HG02642 (cell line): Measurements from ENCODE around the gene CARNS1.

Experiments
- ATAC-seq: cut with Tn5 transposase; IDR thresholded peaks from one replicate; pipeline ENCODE4 v1.9.1; 2021; ENCODE audit warnings: mild to moderate bottlenecking; ENCODE audit not compliant: unreplicated experiment, poor library complexity

Gene CARNS1

DNA sequence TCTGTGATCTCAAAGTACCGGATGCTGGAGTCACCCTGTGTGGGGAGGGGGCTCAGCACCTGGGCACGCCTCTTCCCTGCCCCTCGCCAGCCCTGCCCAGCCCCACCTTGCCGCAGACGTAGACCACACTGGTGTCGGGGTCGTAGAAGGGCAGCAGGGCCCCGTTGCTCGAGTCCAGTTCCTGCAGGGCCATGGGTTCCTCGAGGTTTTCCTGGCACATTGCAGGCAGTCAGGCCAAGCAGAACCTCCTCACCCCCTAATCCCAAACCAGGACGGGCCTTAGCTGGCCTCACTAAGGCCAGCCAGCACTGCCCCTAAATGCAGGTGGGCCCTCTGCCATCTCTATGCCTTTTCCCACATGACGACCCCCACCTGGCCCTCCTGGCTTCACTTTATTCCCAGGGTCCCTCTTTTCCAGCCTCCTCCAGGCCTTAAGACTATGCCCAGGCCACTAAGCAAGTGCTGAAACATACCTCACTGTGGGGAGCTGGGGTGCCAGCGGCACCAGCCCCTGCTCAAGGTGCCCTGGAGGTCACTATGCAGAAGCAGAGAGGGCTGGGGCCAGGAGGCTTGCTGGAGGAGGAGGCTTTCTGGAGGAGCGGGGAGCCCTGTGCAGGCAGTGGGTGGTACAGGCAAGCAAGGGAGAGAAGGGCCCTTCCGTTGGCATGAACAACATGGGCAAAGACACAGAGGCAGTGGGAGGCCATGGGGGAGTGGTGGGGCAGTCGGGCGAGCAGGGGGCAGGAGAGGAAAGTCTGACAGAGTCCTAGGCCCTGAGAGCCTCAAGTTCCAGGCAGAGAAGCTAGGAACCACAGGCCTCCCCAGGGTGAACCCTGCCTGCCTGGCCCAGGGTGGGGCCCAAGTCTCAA lies 25.0 kb downstream of the CARNS1 start:
- no peak for ATAC-seq

DNA sequence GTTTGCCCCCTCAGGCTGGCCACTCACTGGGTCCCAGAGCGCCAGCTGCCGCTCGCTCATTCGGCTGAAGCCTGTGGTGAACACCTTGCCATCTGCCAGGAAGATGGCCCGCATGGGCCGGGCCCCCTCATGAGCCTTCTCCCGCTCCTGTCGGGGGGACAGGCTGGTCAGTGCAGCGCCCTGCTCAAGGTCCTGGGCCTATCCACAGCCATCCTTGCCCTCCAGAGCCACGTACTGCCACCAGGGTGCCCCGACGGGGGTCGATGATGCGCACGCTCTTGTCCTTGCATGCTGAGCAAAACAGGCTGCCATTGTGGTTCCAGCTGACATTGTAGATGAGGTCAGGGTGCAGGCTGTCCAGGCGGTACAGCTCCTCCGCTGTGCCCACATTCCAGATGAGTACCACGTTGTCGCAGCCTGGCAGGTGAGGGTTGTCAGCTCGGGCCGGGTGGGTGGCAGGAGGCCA lies 25.7 kb downstream of the CARNS1 start:
- ATAC-seq = no peak

DNA sequence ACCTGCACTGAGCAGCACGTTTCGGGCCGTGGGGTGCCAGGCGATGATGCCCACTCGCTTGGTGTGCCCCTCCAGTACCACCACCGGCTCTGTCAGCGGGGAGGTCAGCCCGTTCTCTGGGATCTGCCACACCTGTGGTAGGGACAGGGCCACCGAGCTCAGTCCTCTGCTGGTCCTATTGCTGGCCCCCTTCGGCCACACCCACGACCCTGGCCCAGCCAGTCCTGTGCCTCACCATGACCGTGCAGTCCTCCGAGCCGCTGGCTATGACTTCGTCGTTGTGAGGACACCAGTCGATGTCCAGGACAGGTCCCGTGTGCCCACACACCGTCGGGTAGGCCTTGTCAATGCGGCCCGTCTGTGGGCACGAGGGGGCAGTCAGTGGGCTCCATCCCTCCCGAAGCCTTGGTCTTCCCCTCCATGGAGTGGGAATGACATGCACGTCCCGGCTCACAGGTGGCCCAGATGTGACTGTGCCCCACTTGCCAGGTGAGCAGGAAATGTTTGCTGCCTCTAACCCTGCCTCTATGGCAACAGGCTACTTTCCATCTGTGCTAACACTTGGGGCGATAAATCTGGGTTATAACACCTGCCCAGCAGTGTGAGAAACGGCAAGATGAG lies 26.4 kb downstream of the CARNS1 start:
- ATAC-seq = no peak

GRCh38 chr11:67442504-67443404 lies 27.3 kb downstream of the CARNS1 start:
- no peak for ATAC-seq

DNA sequence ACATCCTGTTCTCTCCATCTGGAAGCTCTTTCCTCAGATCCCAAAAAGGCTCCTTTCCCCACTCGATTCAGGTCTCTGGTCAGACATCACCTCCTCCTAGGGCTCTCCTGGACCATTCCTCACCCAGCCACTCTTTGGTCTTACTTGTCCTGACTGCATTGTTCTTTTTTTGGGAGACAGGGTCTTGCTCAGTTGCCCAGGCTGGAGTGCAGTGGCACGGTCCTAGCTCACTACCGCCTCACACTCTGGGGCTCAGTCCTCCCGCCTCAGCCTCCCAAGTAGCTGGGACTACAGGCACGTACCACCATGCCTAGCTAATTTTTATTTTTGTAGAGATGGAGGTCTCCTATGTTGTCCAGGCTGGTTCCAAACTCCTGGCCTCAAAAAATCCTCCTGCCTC lies 30.0 kb downstream of the CARNS1 start:
- no peak for ATAC-seq

DNA sequence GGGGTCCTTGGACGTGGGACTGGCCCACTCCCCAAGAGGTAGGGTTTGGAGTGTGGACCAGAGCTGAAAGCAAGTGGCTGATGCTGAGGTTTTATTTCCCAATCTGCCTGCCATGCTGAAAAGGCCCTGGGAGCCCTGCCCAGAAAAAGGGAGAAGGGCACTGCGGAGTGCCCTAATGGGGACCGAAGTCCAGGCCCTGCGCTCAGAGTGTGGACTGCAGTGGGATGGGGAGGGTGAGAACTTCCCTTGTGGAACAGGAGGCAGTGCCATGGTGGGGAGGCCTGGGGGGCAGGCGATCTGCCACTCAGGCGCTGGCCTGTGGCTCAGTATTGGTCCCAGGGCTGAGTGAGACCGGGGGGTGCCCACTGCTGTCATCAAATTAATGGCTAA lies 32.7 kb downstream of the CARNS1 start:
- ATAC-seq = no peak

DNA sequence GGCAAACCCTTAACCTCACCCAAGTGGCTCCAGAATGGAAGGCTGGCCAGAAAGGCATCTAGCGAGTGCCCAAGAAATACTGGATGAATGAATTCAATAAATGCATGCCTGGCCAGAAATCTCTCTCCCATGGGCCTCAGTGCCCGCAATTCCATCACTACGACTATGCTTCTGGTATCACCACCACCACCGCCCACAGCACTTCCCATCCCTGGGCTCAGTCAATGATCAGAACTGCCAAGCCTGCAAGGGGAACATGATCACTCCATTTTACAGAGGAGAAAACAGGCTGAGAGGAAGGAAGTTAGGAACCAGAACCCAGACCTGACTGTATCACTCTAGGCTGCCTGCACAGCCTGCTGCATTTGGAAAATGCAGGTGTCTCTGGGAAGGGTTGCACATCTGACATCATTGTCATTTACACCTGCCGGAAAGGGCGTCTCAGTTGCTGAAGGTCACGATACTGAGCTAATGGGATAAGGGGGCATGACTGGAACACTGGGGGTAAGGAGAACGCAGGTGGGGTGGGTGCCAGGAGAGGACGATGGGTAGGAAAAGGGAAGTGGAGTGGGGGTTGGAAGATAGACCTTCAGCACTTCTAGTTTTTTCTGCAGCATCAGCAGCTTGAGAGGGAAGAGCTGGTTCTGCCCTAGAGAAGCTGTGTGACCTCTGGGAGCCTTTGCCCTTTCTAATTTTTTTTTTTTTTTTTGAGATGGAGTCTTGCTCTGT lies 33.8 kb downstream of the CARNS1 start:
- ATAC-seq = no peak

DNA sequence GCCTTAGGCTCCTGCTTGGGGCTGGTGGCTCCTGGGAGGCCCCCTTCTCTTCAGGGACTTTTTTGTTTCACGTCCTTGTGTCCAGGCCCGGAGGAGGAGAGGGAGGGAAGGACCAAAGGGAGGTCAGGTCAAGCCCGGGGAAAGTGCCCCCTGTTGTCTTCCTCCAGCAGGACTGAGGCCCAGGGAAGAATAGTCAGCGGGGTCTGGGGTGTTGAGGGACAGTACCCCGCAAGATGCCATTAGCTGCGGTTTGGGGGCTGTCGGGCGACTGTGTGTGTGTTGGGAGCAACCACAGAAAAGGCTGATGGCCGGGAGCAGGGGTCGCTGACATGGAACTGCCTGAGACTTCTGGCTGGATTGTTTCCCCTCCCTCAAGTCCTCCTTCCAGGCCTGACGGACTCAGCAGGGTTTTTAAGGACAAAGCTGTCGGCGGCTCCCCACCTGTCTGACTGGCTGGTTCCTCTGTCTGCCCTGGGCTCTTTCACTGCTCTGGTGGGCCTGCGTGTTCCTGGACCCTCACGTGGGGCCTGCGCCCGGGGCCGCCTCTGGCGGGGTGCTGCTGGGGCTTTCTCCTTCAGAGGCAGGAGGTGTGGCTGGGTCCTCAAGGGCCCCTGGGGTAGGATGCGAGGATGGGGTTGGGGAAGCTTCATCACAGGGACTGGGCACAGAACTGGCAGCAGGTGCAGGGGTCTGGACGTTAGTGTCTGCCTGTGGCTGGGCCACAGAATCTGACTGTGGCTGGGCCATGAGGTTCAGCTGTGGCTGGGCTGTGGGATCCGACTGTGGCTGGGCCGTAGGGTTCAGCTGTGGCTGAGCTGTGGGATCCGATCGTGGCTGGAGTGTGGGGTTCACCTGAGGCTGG lies 35.5 kb downstream of the CARNS1 start:
- ATAC-seq = no peak

- ATAC-seq = no peak
These were observed 36.1 kb downstream of the CARNS1 start for GRCh38 chr11:67451658-67451976.

GRCh38 chr11:67452141-67452952 lies 36.9 kb downstream of the CARNS1 start, which contains the start of gene GPR152:
Gene GPR152, minus strand, starts transcription at chr11:67452729. Its CDS starts 5 bp downstream, at chr11:67452724.
- no peak for ATAC-seq

DNA sequence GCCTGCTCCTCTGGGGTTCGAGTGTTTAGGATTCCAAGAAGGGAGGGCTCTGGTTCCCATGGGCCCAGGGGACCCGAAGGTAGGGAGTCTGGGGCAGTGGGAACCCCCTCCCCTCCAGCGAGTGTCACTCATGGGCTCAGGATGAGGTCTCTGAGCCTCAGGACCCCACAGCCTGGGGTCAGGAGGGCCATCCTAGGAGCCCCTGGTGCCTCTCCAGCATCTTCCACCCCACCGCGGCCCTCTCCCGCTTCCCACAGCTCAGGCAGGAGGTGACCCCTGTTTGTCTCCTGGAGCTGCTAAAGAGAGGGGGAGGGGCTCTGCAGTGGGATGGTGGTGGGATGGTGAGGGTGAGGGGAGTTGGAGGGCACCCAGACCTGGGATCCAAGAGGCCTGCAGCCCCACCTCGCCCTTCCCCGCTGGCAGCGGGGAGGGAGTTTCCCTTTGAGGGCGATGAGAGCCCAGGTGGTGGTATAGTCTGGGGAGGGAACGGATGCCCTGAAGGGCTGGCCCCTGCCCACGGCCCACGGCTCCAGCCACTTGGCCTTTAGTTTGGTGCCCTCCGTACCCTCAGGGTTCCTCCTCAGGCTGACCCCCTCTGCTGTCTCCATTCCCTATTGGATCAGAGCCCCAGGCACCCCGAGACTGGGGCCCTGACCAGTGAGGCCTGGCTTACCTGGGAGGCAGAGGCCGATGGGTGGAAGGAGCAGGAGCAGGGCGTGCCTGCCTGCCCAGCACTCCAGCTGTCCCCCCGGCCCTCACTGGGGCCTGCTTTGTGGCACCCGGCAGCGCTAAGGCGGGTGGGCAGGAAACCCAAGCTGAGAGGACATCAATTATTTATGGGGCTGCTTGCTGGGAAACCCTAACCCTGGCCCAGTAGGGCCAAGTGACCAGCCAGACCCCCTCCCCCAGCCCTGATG lies 38.6 kb downstream of the CARNS1 start:
- ATAC-seq = no peak

- no peak for ATAC-seq
These were observed 39.6 kb downstream of the CARNS1 start, which contains the start of gene CABP4 for GRCh38 chr11:67455054-67455453. Gene CABP4, plus strand, starts transcription at chr11:67455354. Its CDS starts 70 bp downstream, at chr11:67455424.

DNA sequence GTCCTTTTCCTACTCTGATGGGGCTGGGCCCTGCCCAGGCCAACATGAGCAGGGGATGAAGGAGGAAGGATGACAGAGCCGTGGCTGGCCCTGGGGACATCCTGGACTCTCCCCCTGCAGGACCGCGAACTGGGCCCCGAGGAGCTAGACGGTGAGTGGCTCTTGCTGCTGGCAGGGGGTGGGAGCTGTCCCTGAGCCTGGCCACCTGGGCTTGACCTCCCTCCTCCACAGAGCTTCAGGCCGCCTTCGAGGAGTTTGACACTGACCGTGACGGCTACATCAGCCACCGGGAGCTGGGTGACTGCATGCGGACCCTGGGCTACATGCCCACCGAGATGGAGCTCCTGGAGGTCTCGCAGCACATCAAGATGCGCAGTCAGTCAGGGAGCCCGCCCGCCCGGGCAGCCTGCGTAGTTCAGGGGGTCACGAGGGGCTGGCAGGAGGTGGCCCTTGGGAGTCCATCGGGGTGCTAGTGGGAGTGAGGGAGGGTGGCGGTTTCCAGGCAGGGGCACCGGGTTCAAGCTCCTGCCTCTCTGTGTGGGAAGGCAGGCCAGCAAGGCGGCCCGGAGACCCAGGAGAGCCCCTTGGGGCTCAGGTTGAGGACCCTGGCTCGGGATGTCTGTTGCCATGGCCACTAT lies 40.7 kb downstream of the CARNS1 start:
- no peak for ATAC-seq

DNA sequence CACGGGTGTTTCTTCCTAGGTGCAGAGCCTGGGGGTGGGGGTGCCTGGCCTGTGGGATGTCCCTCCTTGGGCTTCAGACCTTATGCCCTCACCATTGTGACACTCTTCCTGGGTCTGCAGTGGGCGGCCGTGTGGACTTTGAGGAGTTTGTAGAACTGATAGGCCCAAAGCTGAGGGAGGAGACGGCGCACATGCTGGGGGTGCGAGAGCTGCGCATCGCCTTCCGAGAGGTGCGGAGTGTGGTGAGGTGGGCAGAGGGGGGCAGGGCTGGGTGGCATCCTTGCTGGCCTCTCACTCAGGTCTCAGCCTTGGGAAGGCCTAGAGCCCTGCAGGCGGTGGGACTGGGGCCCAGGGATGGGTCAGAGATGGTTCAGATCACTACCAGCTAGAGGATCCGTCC lies 42.0 kb downstream of the CARNS1 start:
- no peak for ATAC-seq

DNA sequence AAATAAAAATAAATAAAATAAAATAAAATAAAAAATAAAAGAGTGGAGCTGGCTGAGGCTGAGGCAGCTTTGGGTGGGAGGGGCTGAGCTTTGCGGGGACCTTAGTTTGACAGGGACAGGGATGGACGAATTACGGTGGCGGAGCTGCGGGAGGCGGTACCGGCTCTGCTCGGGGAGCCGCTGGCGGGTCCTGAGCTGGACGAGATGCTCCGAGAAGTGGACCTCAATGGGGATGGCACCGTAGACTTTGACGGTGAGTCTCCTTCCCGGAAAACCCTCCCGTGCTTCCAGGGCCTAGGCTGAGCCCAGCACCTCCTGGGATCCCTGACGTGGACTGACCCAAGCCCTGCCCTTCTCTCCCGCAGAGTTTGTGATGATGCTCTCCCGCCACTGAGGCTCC lies 42.8 kb downstream of the CARNS1 start:
- ATAC-seq = no peak

GRCh38 chr11:67463186-67463585 lies 47.7 kb downstream of the CARNS1 start:
- ATAC-seq = no peak
